HEK293T (cell line): ENCODE measurements around the gene RET.
"Not testable (repeated sequence)": the region's sequence is repeated elsewhere in the genome, so short reads cannot be mapped to it uniquely, and the experiment has no call there.

Source experiments
- CTCF ChIA-PET: fragments of 350-600 bp; formaldehyde crosslinking; extraction: SDS; loops from one replicate; lab custom pipeline; 2021; ENCODE audit warnings: antibody characterized with exemption, inconsistent platforms; lab: Yijun Ruan, JAX
- POLR2A ChIA-PET: fragments of 350-600 bp; formaldehyde crosslinking; extraction: SDS; loops from one replicate; lab custom pipeline; 2020; ENCODE audit warnings: antibody characterized with exemption, inconsistent platforms; lab: Yijun Ruan, JAX
- DNase-seq: peaks from one replicate; pipeline ENCODE4 v3.0.0; 2012; ENCODE audit warnings: mixed read lengths; ENCODE audit errors: extremely low spot score
- ARNT ChIP-seq: fragments of 450-650 bp; IDR thresholded peaks from 2 replicates; pipeline ENCODE4 v1.6.1; 2017; ENCODE audit warnings: mild to moderate bottlenecking
- BHLHE40 ChIP-seq: fragments of 450-650 bp; IDR thresholded peaks from 2 replicates; pipeline ENCODE4 v1.6.1; 2016; ENCODE audit warnings: mild to moderate bottlenecking, moderate library complexity, borderline replicate concordance
- CTBP1 ChIP-seq: fragments of 450-650 bp; IDR thresholded peaks from 2 replicates; pipeline ENCODE4 v1.6.1; 2016; ENCODE audit warnings: borderline replicate concordance
- ELF4 ChIP-seq: fragments of 450-650 bp; IDR thresholded peaks from 2 replicates; pipeline ENCODE4 v1.6.1; 2017; ENCODE audit warnings: antibody characterized with exemption
- FOXA1 ChIP-seq: fragments of 450-650 bp; IDR thresholded peaks from 2 replicates; pipeline ENCODE4 v1.6.1; 2016; ENCODE audit warnings: mild to moderate bottlenecking
- FOXK2 ChIP-seq: fragments of 450-650 bp; IDR thresholded peaks from 2 replicates; pipeline ENCODE4 v1.6.1; 2016; ENCODE audit warnings: mild to moderate bottlenecking
- FOXM1 ChIP-seq: fragments of 450-650 bp; IDR thresholded peaks from 2 replicates; pipeline ENCODE4 v1.6.1; 2017; ENCODE audit warnings: mild to moderate bottlenecking, borderline replicate concordance
- HDGF ChIP-seq: fragments of 450-650 bp; IDR thresholded peaks from 2 replicates; pipeline ENCODE4 v1.6.1; 2017; ENCODE audit warnings: antibody characterized with exemption, borderline replicate concordance
- L3MBTL2 ChIP-seq: fragments of 450-650 bp; conservative IDR thresholded peaks from 2 replicates; pipeline ENCODE4 v1.6.1; 2016; ENCODE audit warnings: mild to moderate bottlenecking
- LEF1 ChIP-seq: fragments of 450-650 bp; IDR thresholded peaks from 2 replicates; pipeline ENCODE4 v1.6.1; 2017; ENCODE audit warnings: mild to moderate bottlenecking, borderline replicate concordance
- NFRKB ChIP-seq: fragments of 450-650 bp; IDR thresholded peaks from 2 replicates; pipeline ENCODE4 v1.6.1; 2016; ENCODE audit warnings: mild to moderate bottlenecking, moderate library complexity
- PKNOX1 ChIP-seq: fragments of 450-650 bp; IDR thresholded peaks from 2 replicates; pipeline ENCODE4 v1.6.1; 2016
- SP1 ChIP-seq: fragments of 450-650 bp; IDR thresholded peaks from 2 replicates; pipeline ENCODE4 v1.6.1; 2017
- SUZ12 ChIP-seq: fragments of 450-650 bp; IDR thresholded peaks from 2 replicates; pipeline ENCODE4 v1.6.1; 2016; ENCODE audit warnings: mild to moderate bottlenecking
- TARDBP ChIP-seq: fragments of 450-650 bp; IDR thresholded peaks from 2 replicates; pipeline ENCODE4 v1.6.1; 2016
- ZNF384 ChIP-seq: fragments of 450-650 bp; IDR thresholded peaks from 2 replicates; pipeline ENCODE4 v1.6.1; 2016

The RET gene

GRCh38 chr10:43094085-43094484 is 17.2 kb downstream of the RET start:
- CTCF ChIA-PET: no interaction called here
- DNase-seq: no peak
- POLR2A ChIA-PET: no interaction called here

GRCh38 chr10:43099339-43099738 is 22.5 kb downstream of the RET start:
- DNase-seq, POLR2A ChIA-PET, CTCF ChIA-PET: not testable (repeated sequence)

More at GRCh38 chr10:43094085-43094484, 17.2 kb downstream of the RET start:
- TF ChIP-seq TARDBP (no peak), SUZ12 (no peak), ARNT (no peak), BHLHE40 (no peak), FOXM1 (no peak), SP1 (no peak), PKNOX1 (no peak), CTBP1 (no peak), NFRKB (no peak), FOXK2 (no peak), L3MBTL2 (no peak), LEF1 (no peak), FOXA1 (no peak), ELF4 (no peak), HDGF (no peak), ZNF384 (no peak)

GRCh38 chr10:43099928-43100327 is 23.1 kb downstream of the RET start:
- TF ChIP-seq PKNOX1: no peak
- no peak for TF ChIP-seq ZNF384
- no peak for TF ChIP-seq ARNT
- TF ChIP-seq CTBP1: no peak
- TF ChIP-seq SP1: no peak
- TF ChIP-seq FOXA1: no peak
- no peak for TF ChIP-seq LEF1
- no peak for TF ChIP-seq SUZ12
- no peak for TF ChIP-seq ELF4
- TF ChIP-seq NFRKB: no peak
- TF ChIP-seq BHLHE40: no peak
- no peak for TF ChIP-seq HDGF
- TF ChIP-seq FOXM1: no peak
- TF ChIP-seq L3MBTL2: no peak
- no peak for TF ChIP-seq FOXK2
- TF ChIP-seq TARDBP: no peak
- ChIA-PET POLR2A (no interaction called here), CTCF (no interaction called here)
- no peak for DNase-seq

- ChIA-PET POLR2A (no interaction called here), CTCF (no interaction called here)
- TF ChIP-seq ZNF384: no peak
- no peak for TF ChIP-seq CTBP1
- no peak for TF ChIP-seq TARDBP
- TF ChIP-seq HDGF: no peak
- no peak for TF ChIP-seq SP1
- TF ChIP-seq FOXM1: no peak
- no peak for TF ChIP-seq ELF4
- TF ChIP-seq BHLHE40: no peak
- TF ChIP-seq L3MBTL2: no peak
- no peak for TF ChIP-seq FOXA1
- no peak for TF ChIP-seq LEF1
- no peak for TF ChIP-seq FOXK2
- no peak for TF ChIP-seq NFRKB
- no peak for TF ChIP-seq SUZ12
- no peak for TF ChIP-seq PKNOX1
- TF ChIP-seq ARNT: no peak
- DNase-seq: no peak
Measured at GRCh38 chr10:43100366-43100765, 23.5 kb downstream of the RET start.

- no peak for DNase-seq
- ChIA-PET CTCF (no interaction called here), POLR2A (no interaction called here)
- TF ChIP-seq ARNT: no peak
- TF ChIP-seq FOXK2: no peak
- TF ChIP-seq TARDBP: no peak
Measured at GRCh38 chr10:43102063-43102828, 25.4 kb downstream of the RET start.

GRCh38 chr10:43105102-43105955 is 28.5 kb downstream of the RET start:
- peak; percentile 44; the same call in 1 of the 2 replicates for TF ChIP-seq L3MBTL2
- no peak for TF ChIP-seq SUZ12
- DNase-seq: peak; percentile 90
- ChIA-PET POLR2A (no interaction called here), CTCF (no interaction called here)
